Muscle layer of duodenum (tissue), 2 donors: ENCODE data around the gene PTPRD.
"Not testable (repeated sequence)": the region's sequence is repeated elsewhere in the genome, so short reads cannot be mapped to it uniquely, and the experiment has no call there.

Experiments
- H3K27ac ChIP-seq: one replicate; pipeline ENCODE4 v1.7.0; 2013; ENCODE audit warnings: mild to moderate bottlenecking, low read length
- H3K27me3 ChIP-seq: one replicate; pipeline ENCODE4 v1.7.0; 2013; ENCODE audit warnings: low read depth, mild to moderate bottlenecking, control low read depth, low read length
- H3K36me3 ChIP-seq, 2 donors: one replicate each; pipeline ENCODE4 v1.7.0; 2013; ENCODE audit warnings: low read length in 2 of 2, control low read depth in 1 of 2, mild to moderate bottlenecking in 1 of 2; ENCODE audit not compliant: insufficient read depth in 2 of 2, control insufficient read depth in 1 of 2
- H3K4me1 ChIP-seq, 2 donors: one replicate each; pipeline ENCODE4 v1.7.0; 2013; ENCODE audit warnings: low read length in 2 of 2, mild to moderate bottlenecking in 2 of 2, control low read depth in 1 of 2, moderate library complexity in 1 of 2; ENCODE audit not compliant: insufficient read depth in 2 of 2, control insufficient read depth in 1 of 2
- H3K4me3 ChIP-seq, 2 donors: one replicate each; pipeline ENCODE4 v1.7.0; 2013; ENCODE audit warnings: low read length in 2 of 2, low read depth in 1 of 2, mild to moderate bottlenecking in 1 of 2
- H3K9me3 ChIP-seq, 2 donors: one replicate each; pipeline ENCODE4 v1.7.0; 2013; ENCODE audit warnings: low read length in 2 of 2, control low read depth in 1 of 2, mild to moderate bottlenecking in 1 of 2; ENCODE audit not compliant: control insufficient read depth in 1 of 2
- donor health status: healthy.

PTPRD gene

GRCh38 chr9:9963841-9964240 is 649.0 kb downstream of the PTPRD start:
- Histone ChIP-seq H3K27ac (no peak overlapping the region), H3K36me3 (no peaks in the 10 kb centered on the region), H3K27me3 (no peaks in the 10 kb centered on the region), H3K4me3 (no peak overlapping the region), H3K4me1 (no peaks in the 10 kb centered on the region), H3K9me3 (no peaks in the 10 kb centered on the region)

GRCh38 chr9:9961934-9962333 is 650.9 kb downstream of the PTPRD start:
- H3K4me3 ChIP-seq: no peak overlapping the region
- no peaks in the 10 kb centered on the region for H3K27me3 ChIP-seq

GRCh38 chr9:9961487-9961886 is 651.3 kb downstream of the PTPRD start:
- Histone ChIP-seq H3K27ac (no peak overlapping the region), H3K4me3 (no peak overlapping the region), H3K9me3 (no peaks in the 10 kb centered on the region), H3K36me3 (no peaks in the 10 kb centered on the region), H3K27me3 (no peaks in the 10 kb centered on the region), H3K4me1 (no peaks in the 10 kb centered on the region)

More at GRCh38 chr9:9961934-9962333, 650.9 kb downstream of the PTPRD start:
- Histone ChIP-seq H3K27ac (no peak overlapping the region), H3K9me3 (no peaks in the 10 kb centered on the region), H3K4me1 (no peaks in the 10 kb centered on the region), H3K36me3 (no peaks in the 10 kb centered on the region)

GRCh38 chr9:9951556-9952160 is 661.1 kb downstream of the PTPRD start:
- Histone ChIP-seq H3K36me3 (no peaks in the 10 kb centered on the region), H3K9me3 (no peaks in the 10 kb centered on the region), H3K27me3 (no peaks in the 10 kb centered on the region), H3K27ac (no peak overlapping the region), H3K4me1 (no peaks in the 10 kb centered on the region), H3K4me3 (no peak overlapping the region)

GRCh38 chr9:9950813-9951212 is 662.0 kb downstream of the PTPRD start:
- H3K4me3 ChIP-seq: no peak overlapping the region
- H3K9me3 ChIP-seq: no peaks in the 10 kb centered on the region
- no peaks in the 10 kb centered on the region for H3K4me1 ChIP-seq
- H3K36me3 ChIP-seq: no peaks in the 10 kb centered on the region
- H3K27me3 ChIP-seq: no peaks in the 10 kb centered on the region
- H3K27ac ChIP-seq: no peak overlapping the region

- no peaks in the 10 kb centered on the region for H3K27me3 ChIP-seq
- no peaks in the 10 kb centered on the region for H3K9me3 ChIP-seq
- H3K27ac ChIP-seq: no peak overlapping the region
- no peaks in the 10 kb centered on the region for H3K36me3 ChIP-seq
- no peak overlapping the region for H3K4me3 ChIP-seq
- H3K4me1 ChIP-seq: no peaks in the 10 kb centered on the region
Measured at GRCh38 chr9:9949978-9950377, 662.8 kb downstream of the PTPRD start.

GRCh38 chr9:9949368-9949767 is 663.4 kb downstream of the PTPRD start:
- Histone ChIP-seq H3K4me3 (no peak overlapping the region), H3K36me3 (no peaks in the 10 kb centered on the region), H3K4me1 (no peaks in the 10 kb centered on the region), H3K9me3 (no peaks in the 10 kb centered on the region), H3K27ac (no peak overlapping the region), H3K27me3 (no peaks in the 10 kb centered on the region)

GRCh38 chr9:9945966-9946365 is 666.8 kb downstream of the PTPRD start:
- Histone ChIP-seq H3K27ac (no peak overlapping the region), H3K4me1 (no peaks in the 10 kb centered on the region), H3K9me3 (no peaks in the 10 kb centered on the region), H3K4me3 (no peak overlapping the region), H3K27me3 (no peaks in the 10 kb centered on the region), H3K36me3 (no peaks in the 10 kb centered on the region)

- Histone ChIP-seq H3K4me1 (no peaks in the 10 kb centered on the region), H3K36me3 (no peaks in the 10 kb centered on the region), H3K9me3 (no peaks in the 10 kb centered on the region), H3K27me3 (no peaks in the 10 kb centered on the region), H3K4me3 (no peak overlapping the region), H3K27ac (no peak overlapping the region)
Measured at GRCh38 chr9:9942764-9943424, 669.9 kb downstream of the PTPRD start.

- H3K4me1 ChIP-seq: no peaks in the 10 kb centered on the region
- H3K27me3 ChIP-seq: no peaks in the 10 kb centered on the region
- no peak overlapping the region for H3K27ac ChIP-seq
- H3K9me3 ChIP-seq: no peaks in the 10 kb centered on the region
- H3K36me3 ChIP-seq: no peaks in the 10 kb centered on the region
- no peak overlapping the region for H3K4me3 ChIP-seq
Measured at GRCh38 chr9:9938432-9938831, 674.4 kb downstream of the PTPRD start.

GRCh38 chr9:9931464-9931863 is 681.3 kb downstream of the PTPRD start:
- not testable (repeated sequence) for H3K4me1 ChIP-seq, H3K4me3 ChIP-seq, H3K27ac ChIP-seq, H3K9me3 ChIP-seq, H3K27me3 ChIP-seq, H3K36me3 ChIP-seq

GRCh38 chr9:9924376-9924775 is 688.4 kb downstream of the PTPRD start:
- no peaks in the 10 kb centered on the region for H3K4me1 ChIP-seq

More at GRCh38 chr9:9924376-9924775, 688.4 kb downstream of the PTPRD start:
- Histone ChIP-seq H3K27me3 (no peaks in the 10 kb centered on the region), H3K36me3 (no peaks in the 10 kb centered on the region), H3K27ac (no peak overlapping the region), H3K9me3 (no peaks in the 10 kb centered on the region), H3K4me3 (peak overlapping the region; percentile 35 to 57)
